ENCODE measurements around the gene ATG2B.

The ATG2B gene

DNA sequence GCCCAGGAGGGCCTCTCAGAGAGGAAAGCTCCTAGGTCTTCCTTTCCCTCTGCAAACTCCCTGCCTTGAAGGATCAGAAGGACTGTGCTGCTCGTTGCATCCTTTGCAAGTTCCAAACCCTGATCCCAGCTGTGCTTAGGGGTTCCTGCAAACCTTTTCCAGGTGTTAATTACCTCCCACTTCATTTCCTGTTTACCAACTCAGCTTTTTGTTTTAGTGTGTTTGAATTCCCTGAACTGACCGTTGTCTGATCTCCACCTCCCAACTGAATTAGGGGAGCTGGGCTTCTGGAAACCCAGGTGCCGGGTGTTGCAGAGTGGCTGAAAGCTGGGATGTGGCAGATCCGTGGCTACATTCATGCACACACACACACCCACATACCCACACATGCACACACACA, 127.7 kb downstream of the ATG2B start:
- no peak overlapping the region for H3K4me2 ChIP-seq (ENCODE audit: low read length)
- no peaks in the 10 kb centered on the region for H3K27me3 ChIP-seq (ENCODE audit: control insufficient read depth, insufficient read depth, low read length)
- H3K9ac ChIP-seq = no peak overlapping the region
- no peaks in the 10 kb centered on the region for H3K4me1 ChIP-seq
- no peaks in the 10 kb centered on the region for H3K36me3 ChIP-seq (ENCODE audit: control insufficient read depth, insufficient read depth, low read length)
- no peak overlapping the region for H3K27ac ChIP-seq
- no peak overlapping the region for H2AFZ ChIP-seq
- no peak overlapping the region for H3K4me3 ChIP-seq (ENCODE audit: low read depth, low read length)
- H3K79me2 ChIP-seq = no peaks in the 10 kb centered on the region
- H3K9me3 ChIP-seq (ENCODE audit: control insufficient read depth, low read length) = no peaks in the 10 kb centered on the region
- TF ChIP-seq, protein P1, sequence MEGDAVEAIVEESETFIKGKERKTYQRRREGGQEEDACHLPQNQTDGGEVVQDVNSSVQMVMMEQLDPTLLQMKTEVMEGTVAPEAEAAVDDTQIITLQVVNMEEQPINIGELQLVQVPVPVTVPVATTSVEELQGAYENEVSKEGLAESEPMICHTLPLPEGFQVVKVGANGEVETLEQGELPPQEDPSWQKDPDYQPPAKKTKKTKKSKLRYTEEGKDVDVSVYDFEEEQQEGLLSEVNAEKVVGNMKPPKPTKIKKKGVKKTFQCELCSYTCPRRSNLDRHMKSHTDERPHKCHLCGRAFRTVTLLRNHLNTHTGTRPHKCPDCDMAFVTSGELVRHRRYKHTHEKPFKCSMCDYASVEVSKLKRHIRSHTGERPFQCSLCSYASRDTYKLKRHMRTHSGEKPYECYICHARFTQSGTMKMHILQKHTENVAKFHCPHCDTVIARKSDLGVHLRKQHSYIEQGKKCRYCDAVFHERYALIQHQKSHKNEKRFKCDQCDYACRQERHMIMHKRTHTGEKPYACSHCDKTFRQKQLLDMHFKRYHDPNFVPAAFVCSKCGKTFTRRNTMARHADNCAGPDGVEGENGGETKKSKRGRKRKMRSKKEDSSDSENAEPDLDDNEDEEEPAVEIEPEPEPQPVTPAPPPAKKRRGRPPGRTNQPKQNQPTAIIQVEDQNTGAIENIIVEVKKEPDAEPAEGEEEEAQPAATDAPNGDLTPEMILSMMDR (IDR thresholded peaks at IDR 0.05) = no peak

DNA sequence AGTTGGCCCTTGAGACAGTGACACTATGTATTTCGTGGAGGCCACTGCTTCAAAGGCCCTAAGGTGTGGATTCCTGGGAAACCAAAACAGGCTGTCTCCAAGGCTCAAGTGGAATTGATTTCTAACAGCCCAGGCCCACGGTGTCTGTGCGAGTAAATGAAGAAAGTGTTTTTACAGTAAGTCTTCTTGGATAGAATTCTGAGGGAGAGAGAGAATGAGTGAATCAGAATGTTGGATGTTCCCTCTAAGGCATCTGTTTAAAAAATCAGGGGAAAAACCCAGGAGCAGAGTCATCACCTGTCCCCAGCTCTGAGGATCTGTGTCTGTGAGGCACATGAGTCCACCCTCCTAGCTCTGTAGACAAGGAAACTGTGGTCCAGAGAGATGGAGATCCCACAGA, 129.5 kb downstream of the ATG2B start:
- Histone ChIP-seq H3K9me3 (ENCODE audit: control insufficient read depth, low read length) (no peaks in the 10 kb centered on the region), H3K9ac (no peak overlapping the region), H3K27ac (no peak overlapping the region), H3K79me2 (no peaks in the 10 kb centered on the region), H3K4me1 (no peaks in the 10 kb centered on the region), H3K36me3 (ENCODE audit: control insufficient read depth, insufficient read depth, low read length) (no peaks in the 10 kb centered on the region), H3K27me3 (ENCODE audit: control insufficient read depth, insufficient read depth, low read length) (no peaks in the 10 kb centered on the region), H2AFZ (no peak overlapping the region), H3K4me2 (ENCODE audit: low read length) (no peak overlapping the region), H3K4me3 (ENCODE audit: low read depth, low read length) (no peak overlapping the region)
- TF ChIP-seq, protein P1 (IDR thresholded peaks at IDR 0.05) = no peak

DNA sequence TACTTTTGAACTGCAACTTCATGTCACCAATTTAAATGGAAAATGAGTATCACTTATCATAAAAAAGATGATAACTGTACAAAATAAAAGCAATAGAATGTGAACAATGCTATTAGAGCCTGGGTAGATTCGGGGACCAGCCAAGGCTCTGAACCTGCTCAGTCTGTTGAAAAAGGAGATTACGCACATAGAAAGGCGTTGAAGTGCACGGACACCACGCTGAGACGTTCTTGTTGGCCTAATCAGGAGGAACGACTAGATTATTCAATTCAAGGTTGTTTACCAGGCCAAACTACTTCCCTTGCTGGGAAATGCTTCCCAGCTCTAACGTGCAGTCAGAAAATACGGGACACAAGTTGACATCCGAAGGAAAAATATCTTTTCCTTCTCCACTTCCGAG, 130.6 kb downstream of the ATG2B start:
- no peak overlapping the region for H3K9ac ChIP-seq
- H3K4me2 ChIP-seq (ENCODE audit: low read length) = no peak overlapping the region
- no peak overlapping the region for H3K27ac ChIP-seq
- H3K36me3 ChIP-seq (ENCODE audit: control insufficient read depth, insufficient read depth, low read length) = no peaks in the 10 kb centered on the region
- H3K79me2 ChIP-seq = no peaks in the 10 kb centered on the region
- no peaks in the 10 kb centered on the region for H3K4me1 ChIP-seq
- H3K27me3 ChIP-seq (ENCODE audit: control insufficient read depth, insufficient read depth, low read length) = no peaks in the 10 kb centered on the region
- no peak overlapping the region for H2AFZ ChIP-seq
- H3K9me3 ChIP-seq (ENCODE audit: control insufficient read depth, low read length) = no peaks in the 10 kb centered on the region
- TF ChIP-seq, protein P1 (IDR thresholded peaks at IDR 0.05) = no peak
- no peak overlapping the region for H3K4me3 ChIP-seq (ENCODE audit: low read depth, low read length)

DNA sequence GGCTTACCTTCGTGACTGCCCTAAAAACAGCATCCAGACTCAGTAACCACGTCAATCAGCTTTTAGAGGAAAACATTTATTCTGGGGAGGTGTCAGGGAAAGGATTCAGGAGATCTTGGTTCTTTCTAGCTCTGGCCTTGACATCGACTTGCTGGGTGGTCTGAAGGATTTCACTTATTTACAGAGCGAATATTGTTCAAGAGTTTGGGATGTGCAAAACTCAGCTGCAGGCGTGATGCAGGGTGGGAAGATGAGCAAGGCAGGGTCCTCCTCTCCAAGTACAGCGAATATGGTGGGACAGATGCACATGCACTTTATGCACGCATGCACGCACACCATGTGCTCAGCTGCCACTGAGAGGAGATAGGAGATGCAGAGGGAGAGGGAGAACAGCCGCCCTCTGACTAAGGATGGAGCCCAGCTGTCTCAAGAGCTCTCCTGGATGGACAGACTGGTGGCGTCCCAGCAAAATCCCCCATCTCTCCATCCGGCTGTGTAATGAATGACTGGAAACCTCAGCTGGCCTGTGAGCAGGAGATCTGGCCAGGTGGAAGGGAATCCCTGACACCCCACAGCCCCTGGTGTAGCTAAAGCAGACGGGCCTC, 131.5 kb downstream of the ATG2B start:
- Histone ChIP-seq H3K79me2 (no peaks in the 10 kb centered on the region), H3K4me1 (no peaks in the 10 kb centered on the region), H3K4me3 (ENCODE audit: low read depth, low read length) (no peak overlapping the region), H3K36me3 (ENCODE audit: control insufficient read depth, insufficient read depth, low read length) (no peaks in the 10 kb centered on the region), H3K9ac (no peak overlapping the region), H3K27me3 (ENCODE audit: control insufficient read depth, insufficient read depth, low read length) (no peaks in the 10 kb centered on the region), H3K27ac (no peak overlapping the region), H3K9me3 (ENCODE audit: control insufficient read depth, low read length) (no peaks in the 10 kb centered on the region), H2AFZ (no peak overlapping the region), H3K4me2 (ENCODE audit: low read length) (no peak overlapping the region)
- TF ChIP-seq, protein P1 (IDR thresholded peaks at IDR 0.05) = no peak

DNA sequence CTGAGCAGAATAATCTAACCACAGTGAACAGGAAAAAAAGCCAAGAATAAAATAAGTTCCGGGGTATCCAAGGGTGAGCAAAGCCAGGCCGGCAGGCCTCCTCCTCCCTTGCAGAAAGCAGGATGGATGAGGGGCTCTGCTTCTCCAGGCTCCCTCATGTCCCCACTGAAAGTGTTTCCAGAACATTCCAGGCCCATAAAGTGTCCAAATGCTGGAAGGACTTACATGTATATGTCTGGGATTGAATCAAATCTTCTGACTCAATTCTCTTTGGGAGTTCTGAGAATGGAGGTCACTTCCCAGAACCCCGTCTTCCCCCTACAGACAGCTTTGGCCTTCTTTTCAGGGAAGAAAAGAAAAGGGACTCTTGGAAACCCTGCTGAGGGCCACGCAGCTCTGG, 132.1 kb downstream of the ATG2B start:
- no peaks in the 10 kb centered on the region for H3K79me2 ChIP-seq
- no peak overlapping the region for H3K4me3 ChIP-seq (ENCODE audit: low read depth, low read length)
- H3K9ac ChIP-seq = no peak overlapping the region
- no peaks in the 10 kb centered on the region for H3K36me3 ChIP-seq (ENCODE audit: control insufficient read depth, insufficient read depth, low read length)
- TF ChIP-seq, protein P1 (IDR thresholded peaks at IDR 0.05) = no peak
- no peak overlapping the region for H2AFZ ChIP-seq
- no peaks in the 10 kb centered on the region for H3K27me3 ChIP-seq (ENCODE audit: control insufficient read depth, insufficient read depth, low read length)
- no peak overlapping the region for H3K27ac ChIP-seq
- H3K4me1 ChIP-seq = no peaks in the 10 kb centered on the region
- no peak overlapping the region for H3K4me2 ChIP-seq (ENCODE audit: low read length)
- no peaks in the 10 kb centered on the region for H3K9me3 ChIP-seq (ENCODE audit: control insufficient read depth, low read length)

All from parathyroid adenoma (tissue), 2 donors.